BLaER1 treated with 17β-estradiol and CSF1 and Interleukin-3, amounts not matched to agents 10 nM and 100 nM (cell line): Measurements from ENCODE around the gene CRYZL1.
"Not testable (repeated sequence)": the region's sequence is repeated elsewhere in the genome, so short reads cannot be mapped to it uniquely, and the experiment has no call there.

Experiments
- H3K27ac ChIP-seq, 11 experiments: shearing (Covaris generic); formaldehyde crosslinking; 2 replicates each; pipeline ENCODE4 v1.8.1; 2022
- H3K27me3 ChIP-seq, 11 experiments: shearing (Covaris generic); formaldehyde crosslinking; 2 replicates each; pipeline ENCODE4 v1.8.1; 2022
- H3K36me3 ChIP-seq, 11 experiments: shearing (Covaris generic); formaldehyde crosslinking; 2 replicates each; pipeline ENCODE4 v1.8.1; 2022
- H3K4me1 ChIP-seq, 10 experiments: shearing (Covaris generic); formaldehyde crosslinking; 2 replicates each; pipeline ENCODE4 v1.8.1; 2022
- H3K4me2 ChIP-seq, 11 experiments: shearing (Covaris generic); formaldehyde crosslinking; 2 replicates each; pipeline ENCODE4 v1.8.1; 2022
- H3K4me3 ChIP-seq, 10 experiments: shearing (Covaris generic); formaldehyde crosslinking; 2 replicates each; pipeline ENCODE4 v1.8.1; 2022
- H3K9ac ChIP-seq, 11 experiments: shearing (Covaris generic); formaldehyde crosslinking; 2 replicates each; pipeline ENCODE4 v1.8.1; 2022
- H3K9me3 ChIP-seq, 11 experiments: shearing (Covaris generic); formaldehyde crosslinking; replicated peaks in 1 of 11; 2 replicates each; pipeline ENCODE4 v1.8.1; 2022
- H4K20me1 ChIP-seq, 11 experiments: shearing (Covaris generic); formaldehyde crosslinking; 2 replicates each; pipeline ENCODE4 v1.8.1; 2022
- Cebpa-rat ChIP-seq, 11 experiments: shearing (Covaris generic); IDR thresholded peaks; 2 replicates each; pipeline ENCODE4 v1.8.1; 2022

Gene CRYZL1

DNA sequence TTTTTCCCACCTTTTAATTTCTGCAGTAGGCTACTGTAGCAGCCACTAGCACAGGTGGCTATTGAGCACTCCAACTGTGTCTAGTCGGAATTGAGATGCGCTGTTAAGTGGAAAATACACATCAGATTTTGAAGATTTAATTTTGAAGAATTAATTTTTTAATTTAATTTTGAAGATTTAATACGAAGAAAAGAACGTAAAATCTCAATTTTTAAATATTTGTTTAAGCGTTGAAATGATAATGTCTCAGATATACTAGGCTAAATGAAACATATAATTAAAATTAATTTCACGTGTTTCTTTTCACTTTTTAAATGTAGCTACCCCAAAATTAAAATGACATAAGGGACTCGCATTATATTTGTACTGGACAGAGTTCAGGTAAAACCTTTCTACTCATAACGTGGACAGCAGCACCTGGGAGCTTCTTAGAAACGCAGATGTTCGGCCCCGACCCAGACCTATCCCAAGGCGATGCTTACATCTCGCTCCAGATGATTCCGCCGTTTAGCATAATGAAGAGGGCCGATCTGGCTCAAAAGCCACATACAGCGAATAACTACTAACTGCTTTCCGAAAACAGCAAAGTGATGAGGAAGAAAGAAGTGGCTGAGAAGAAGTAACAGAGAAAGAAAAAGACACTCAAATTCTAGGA, 717 bp downstream of the CRYZL1 start:
- peaks cover 5 to 35% (median 33%) of the 10 kb centered on the region in 11 experiments; a peak in 20 of 22 replicates for H3K27me3 ChIP-seq
- H3K4me2 ChIP-seq, result peak overlapping the region; percentile 79 to 99 (median 93)
- H3K36me3 ChIP-seq, result peaks cover 10 to 27% (median 21%) of the 10 kb centered on the region in 11 experiments; a peak in 18 of 22 replicates
- peak overlapping the region; percentile 81 to 88 (median 85) for H3K9ac ChIP-seq
- H3K27ac ChIP-seq, result peak overlapping the region; percentile 66 to 88 (median 84)
- peaks cover 12 to 45% (median 21%) of the 10 kb centered on the region in 10 experiments for H3K4me1 ChIP-seq
- peaks cover 23 to 54% (median 32%) of the 10 kb centered on the region in 11 experiments; a peak in 21 of 22 replicates for H4K20me1 ChIP-seq
- TF ChIP-seq Cebpa-rat (IDR thresholded peaks at IDR 0.05), result no peak
- peak overlapping the region; percentile 87 to 97 (median 95) for H3K4me3 ChIP-seq
- H3K9me3 ChIP-seq, result peaks cover 0 to 13% (median 4%) of the 10 kb centered on the region in 11 experiments; a peak in 4 of 22 replicates

DNA sequence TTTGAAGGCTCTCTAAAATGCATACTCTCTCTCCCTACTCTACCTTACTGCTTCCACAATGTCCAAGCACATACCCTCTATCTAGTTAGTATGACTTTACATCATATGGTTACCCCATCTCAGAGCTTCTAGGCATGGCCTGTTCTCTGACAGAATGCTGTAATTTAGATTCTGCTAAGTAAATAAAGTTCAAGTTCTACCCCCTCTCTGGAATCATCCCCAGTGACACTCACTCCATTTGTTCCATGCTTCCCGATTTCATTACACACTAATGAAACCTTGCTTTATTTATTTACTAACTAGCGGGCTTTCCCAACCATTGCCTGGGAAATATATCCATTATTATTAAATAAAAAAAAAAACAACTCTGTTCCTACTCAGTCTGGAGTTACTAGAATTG, 7.3 kb downstream of the CRYZL1 start:
- peaks cover 0 to 50% (median 7%) of the 10 kb centered on the region in 11 experiments; a peak in 9 of 22 replicates for H4K20me1 ChIP-seq
- H3K9me3 ChIP-seq, result peaks cover 0 to 16% (median 4%) of the 10 kb centered on the region in 11 experiments; a peak in 4 of 22 replicates
- no peak overlapping the region for H3K4me3 ChIP-seq
- no peaks in the 10 kb centered on the region for H3K27me3 ChIP-seq
- H3K36me3 ChIP-seq, result peaks cover 49 to 78% (median 65%) of the 10 kb centered on the region in 11 experiments
- no peak overlapping the region for H3K4me2 ChIP-seq
- H3K4me1 ChIP-seq, result peaks cover 0 to 13% (median 0%) of the 10 kb centered on the region in 10 experiments; a peak in 2 of 20 replicates
- TF ChIP-seq Cebpa-rat (IDR thresholded peaks at IDR 0.05), result no peak
- no peak overlapping the region for H3K9ac ChIP-seq
- no peak overlapping the region for H3K27ac ChIP-seq

DNA sequence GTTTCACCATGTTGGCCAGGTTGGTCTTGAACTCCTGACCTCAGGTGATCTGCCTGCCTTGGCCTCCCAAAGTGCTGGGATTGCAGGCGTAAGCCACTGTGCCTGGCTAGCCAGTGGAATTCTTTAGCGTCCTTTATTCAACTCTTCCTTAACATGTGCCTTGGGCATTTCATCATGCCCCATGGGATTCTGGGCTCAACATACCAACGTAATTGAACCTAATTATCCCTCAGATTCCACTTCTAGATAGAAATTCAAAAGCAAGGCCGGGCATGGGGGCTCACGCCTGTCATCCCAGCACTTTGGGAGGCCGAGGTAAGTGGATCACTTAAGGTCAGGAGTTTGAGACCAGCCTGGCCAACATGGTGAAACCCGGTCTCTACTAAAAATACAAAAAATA, 15.4 kb downstream of the CRYZL1 start:
- peaks cover 61 to 98% (median 87%) of the 10 kb centered on the region in 11 experiments for H3K36me3 ChIP-seq
- not testable (repeated sequence) for H3K9me3 ChIP-seq, H3K9ac ChIP-seq, H3K4me3 ChIP-seq, H3K4me1 ChIP-seq, H3K4me2 ChIP-seq, H3K27me3 ChIP-seq, H3K27ac ChIP-seq
- peaks cover 0 to 17% (median 0%) of the 10 kb centered on the region in 11 experiments; a peak in 6 of 22 replicates for H4K20me1 ChIP-seq

GRCh38 chr21:33622253-33622652, 19.3 kb downstream of the CRYZL1 start:
- Histone ChIP-seq H3K4me2 (no peak overlapping the region), H3K36me3 (peaks cover 63 to 98% (median 78%) of the 10 kb centered on the region in 11 experiments), H3K27ac (no peak overlapping the region), H3K9ac (no peak overlapping the region), H3K4me3 (no peak overlapping the region), H3K9me3 (no peaks in the 10 kb centered on the region), H3K4me1 (peaks cover 0 to 13% (median 2%) of the 10 kb centered on the region in 10 experiments; a peak in 5 of 20 replicates), H3K27me3 (no peaks in the 10 kb centered on the region), H4K20me1 (peaks cover 0 to 13% (median 0%) of the 10 kb centered on the region in 11 experiments; a peak in 6 of 22 replicates)
- no peak for TF ChIP-seq Cebpa-rat (IDR thresholded peaks at IDR 0.05)

GRCh38 chr21:33619726-33620125, 21.8 kb downstream of the CRYZL1 start:
- Histone ChIP-seq H3K9me3 (no peaks in the 10 kb centered on the region), H3K4me3 (no peak overlapping the region), H3K9ac (no peak overlapping the region), H3K4me2 (no peak overlapping the region), H3K27me3 (no peaks in the 10 kb centered on the region), H3K4me1 (peaks cover 0 to 8% (median 2%) of the 10 kb centered on the region in 10 experiments; a peak in 5 of 20 replicates), H4K20me1 (no peaks in the 10 kb centered on the region), H3K27ac (no peak overlapping the region), H3K36me3 (peaks cover 64 to 97% (median 82%) of the 10 kb centered on the region in 11 experiments)
- TF ChIP-seq Cebpa-rat (IDR thresholded peaks at IDR 0.05), result no peak

- H3K27ac ChIP-seq, result no peak overlapping the region
- H3K9ac ChIP-seq, result no peak overlapping the region
- H4K20me1 ChIP-seq, result no peaks in the 10 kb centered on the region
- H3K4me2 ChIP-seq, result no peak overlapping the region
- peaks cover 0 to 8% (median 2%) of the 10 kb centered on the region in 10 experiments; a peak in 5 of 20 replicates for H3K4me1 ChIP-seq
- TF ChIP-seq Cebpa-rat (IDR thresholded peaks at IDR 0.05), result no peak
- H3K9me3 ChIP-seq, result no peaks in the 10 kb centered on the region
- peaks cover 56 to 98% (median 83%) of the 10 kb centered on the region in 11 experiments for H3K36me3 ChIP-seq
- H3K4me3 ChIP-seq, result no peak overlapping the region
- H3K27me3 ChIP-seq, result no peaks in the 10 kb centered on the region
These were observed 23.1 kb downstream of the CRYZL1 start for GRCh38 chr21:33618407-33618806.

- peak overlapping the region in 2 of 11 experiments; percentile 4 to 43; a peak in 1 of 22 replicates for H3K4me2 ChIP-seq
- not testable (repeated sequence) for H3K4me1 ChIP-seq, H3K9me3 ChIP-seq, H3K9ac ChIP-seq, H4K20me1 ChIP-seq, H3K4me3 ChIP-seq, H3K27me3 ChIP-seq, H3K27ac ChIP-seq
- H3K36me3 ChIP-seq, result peaks cover 54 to 98% (median 85%) of the 10 kb centered on the region in 11 experiments
These were observed 24.0 kb downstream of the CRYZL1 start for GRCh38 chr21:33617565-33617964.

DNA sequence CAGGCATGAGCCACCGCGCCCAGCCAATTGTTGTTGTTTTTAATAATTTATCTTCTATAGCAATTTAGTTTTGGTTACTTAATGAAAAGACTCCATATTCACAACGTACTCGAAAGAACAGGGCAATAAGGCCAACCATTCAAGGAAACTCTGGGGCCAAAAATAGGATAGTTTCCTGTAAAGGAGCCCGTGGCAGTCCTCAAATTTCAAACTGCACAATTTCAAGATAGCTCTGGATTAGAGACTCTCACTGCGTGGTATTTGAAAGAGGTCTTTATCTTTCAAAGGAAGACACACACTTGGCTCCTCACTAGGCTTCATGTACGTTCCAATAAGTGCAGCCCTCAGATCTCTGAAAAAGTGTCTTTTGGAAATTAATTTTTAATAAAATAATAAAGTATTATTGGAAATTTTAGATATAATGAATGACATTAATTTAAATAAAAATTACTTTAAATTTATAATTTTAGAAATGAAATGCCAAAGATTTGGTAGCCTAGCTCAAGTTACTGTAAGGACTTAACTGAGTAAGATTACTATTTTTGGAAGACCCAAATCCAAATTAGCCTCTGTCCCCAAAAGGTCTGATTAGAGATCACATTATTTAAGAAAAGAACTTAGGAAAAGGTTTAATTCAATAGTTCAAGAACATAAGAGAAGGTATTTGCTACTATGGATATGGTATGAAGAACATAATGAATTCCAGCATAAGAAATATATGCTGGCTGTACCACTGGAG, 30.4 kb downstream of the CRYZL1 start:
- Histone ChIP-seq H3K36me3 (peaks cover 43 to 98% (median 81%) of the 10 kb centered on the region in 11 experiments), H3K4me2 (no peak overlapping the region)

DNA sequence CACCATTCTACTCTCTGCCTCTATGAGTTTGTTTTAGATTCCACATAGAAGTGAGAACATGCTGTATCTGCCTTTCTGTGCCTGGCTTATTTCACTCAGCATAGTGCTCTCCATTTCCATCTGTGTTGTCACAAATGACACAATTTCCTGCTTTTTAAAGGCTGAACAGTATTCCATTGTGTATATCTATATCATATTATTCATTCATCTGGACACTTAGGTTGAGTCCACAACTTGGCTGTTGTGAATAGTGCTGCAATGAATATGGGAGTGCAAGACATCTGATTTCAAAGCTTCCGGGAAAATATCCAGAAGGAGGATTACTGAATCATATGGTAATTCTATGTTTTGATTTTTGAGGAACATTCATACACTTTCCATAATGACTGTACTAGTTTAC, 33.0 kb downstream of the CRYZL1 start:
- no peak for TF ChIP-seq Cebpa-rat (IDR thresholded peaks at IDR 0.05)
- H3K36me3 ChIP-seq, result peaks cover 40 to 98% (median 77%) of the 10 kb centered on the region in 11 experiments
- no peak overlapping the region for H3K27ac ChIP-seq
- H3K9ac ChIP-seq, result no peak overlapping the region
- no peaks in the 10 kb centered on the region for H4K20me1 ChIP-seq
- H3K4me3 ChIP-seq, result no peak overlapping the region
- H3K4me1 ChIP-seq, result no peaks in the 10 kb centered on the region
- no peak overlapping the region for H3K4me2 ChIP-seq
- no peaks in the 10 kb centered on the region for H3K27me3 ChIP-seq
- no peaks in the 10 kb centered on the region for H3K9me3 ChIP-seq

More for the DNA sequence above, 30.4 kb downstream of the CRYZL1 start:
- H3K27ac ChIP-seq, result no peak overlapping the region
- no peak overlapping the region for H3K9ac ChIP-seq
- H3K4me3 ChIP-seq, result no peak overlapping the region
- H4K20me1 ChIP-seq, result no peaks in the 10 kb centered on the region
- no peaks in the 10 kb centered on the region for H3K9me3 ChIP-seq
- no peaks in the 10 kb centered on the region for H3K4me1 ChIP-seq
- no peak for TF ChIP-seq Cebpa-rat (IDR thresholded peaks at IDR 0.05)
- H3K27me3 ChIP-seq, result no peaks in the 10 kb centered on the region
